Hepatocyte (in vitro differentiated cells): ENCODE data around the gene KIAA1614.

Experiments used
- EZH2phosphoT487 ChIP-seq: fragments of 200-600 bp; sonication (generic); IDR thresholded peaks from one replicate; pipeline ENCODE4 v1.6.1; 2018; ENCODE audit warnings: antibody characterized with exemption, mild to moderate bottlenecking, low read depth, moderate library complexity; ENCODE audit not compliant: unreplicated experiment, severe bottlenecking
- TF ChIP-seq, protein P1 (sequence below): fragments of 200-600 bp; sonication (generic); IDR thresholded peaks from 2 replicates; pipeline ENCODE4 v1.5.1; 2016; ENCODE audit warnings: antibody characterized with exemption, mild to moderate bottlenecking; ENCODE audit not compliant: poor library complexity

DNA sequence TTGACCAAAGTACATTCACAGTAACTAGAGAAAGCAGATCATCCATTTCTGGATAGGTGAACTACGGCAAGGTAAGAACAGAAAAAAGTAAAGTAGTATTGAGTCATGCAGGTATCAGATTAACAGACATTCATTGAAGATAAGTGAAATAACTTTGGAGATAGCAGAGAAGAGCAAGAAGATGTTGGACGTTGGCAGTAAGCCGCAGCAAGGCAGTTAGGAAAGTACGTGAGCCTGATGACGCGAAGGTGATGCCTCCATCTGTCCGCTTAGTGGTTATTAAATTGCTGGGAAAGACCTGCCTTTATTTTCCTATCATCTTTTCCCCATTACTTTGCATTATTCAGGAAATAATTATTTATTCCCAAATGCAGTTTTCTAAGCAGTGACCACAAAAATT is 24.9 kb upstream of the KIAA1614 start:
- TF ChIP-seq, protein P1, sequence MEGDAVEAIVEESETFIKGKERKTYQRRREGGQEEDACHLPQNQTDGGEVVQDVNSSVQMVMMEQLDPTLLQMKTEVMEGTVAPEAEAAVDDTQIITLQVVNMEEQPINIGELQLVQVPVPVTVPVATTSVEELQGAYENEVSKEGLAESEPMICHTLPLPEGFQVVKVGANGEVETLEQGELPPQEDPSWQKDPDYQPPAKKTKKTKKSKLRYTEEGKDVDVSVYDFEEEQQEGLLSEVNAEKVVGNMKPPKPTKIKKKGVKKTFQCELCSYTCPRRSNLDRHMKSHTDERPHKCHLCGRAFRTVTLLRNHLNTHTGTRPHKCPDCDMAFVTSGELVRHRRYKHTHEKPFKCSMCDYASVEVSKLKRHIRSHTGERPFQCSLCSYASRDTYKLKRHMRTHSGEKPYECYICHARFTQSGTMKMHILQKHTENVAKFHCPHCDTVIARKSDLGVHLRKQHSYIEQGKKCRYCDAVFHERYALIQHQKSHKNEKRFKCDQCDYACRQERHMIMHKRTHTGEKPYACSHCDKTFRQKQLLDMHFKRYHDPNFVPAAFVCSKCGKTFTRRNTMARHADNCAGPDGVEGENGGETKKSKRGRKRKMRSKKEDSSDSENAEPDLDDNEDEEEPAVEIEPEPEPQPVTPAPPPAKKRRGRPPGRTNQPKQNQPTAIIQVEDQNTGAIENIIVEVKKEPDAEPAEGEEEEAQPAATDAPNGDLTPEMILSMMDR = no peak
- TF ChIP-seq EZH2phosphoT487 = no peak
